Caco-2 (cell line): ENCODE data around the gene LRRC47. TPM values are rescaled to one million over a fixed set of nuclear protein-coding genes. Genes with fewer than 3 reads are reported as not detected.

ENCODE experiments used
- BruUV-seq: library from RNA; stranded (reverse); fragments of 400-500 nt; replicated peaks from 2 replicates; lab custom pipeline; 2021; lab: Mats Ljungman, UMichigan
- CTCF ChIA-PET: fragments of 300-600 bp; sonication (Branson Sonifier 250); formaldehyde crosslinking; loops from one replicate; lab custom pipeline; 2022; ENCODE audit warnings: antibody characterized with exemption; lab: Charles Lee
- POLR2A ChIA-PET: fragments of 300-600 bp; sonication (Branson Sonifier 250); formaldehyde crosslinking; loops from one replicate; lab custom pipeline; 2022; ENCODE audit warnings: antibody characterized with exemption; lab: Charles Lee
- DNase-seq, 2 experiments: peaks; one replicate each; pipeline versions ENCODE4 v3.0.0 to v3.0.0-alpha.2; 2020 to 2022
- H3K27me3 ChIP-seq: replicated peaks from 2 replicates; pipeline ENCODE4 v1.6.0; 2011; ENCODE audit warnings: low read length; ENCODE audit not compliant: control insufficient read depth, insufficient read depth
- H3K36me3 ChIP-seq: 2 replicates; pipeline ENCODE4 v1.5.1; 2011; ENCODE audit warnings: low read length; ENCODE audit not compliant: control insufficient read depth, insufficient read depth
- H3K4me1 ChIP-seq: fragments of 250-450 bp; sonication (Bioruptor Pico); 2 replicates; pipeline ENCODE4 v1.5.1; 2020; ENCODE audit warnings: mild to moderate bottlenecking
- H3K4me3 ChIP-seq: 2 replicates; pipeline ENCODE4 v1.5.1; 2011; ENCODE audit warnings: low read depth, mild to moderate bottlenecking, control low read depth, low read length
- H3K9me3 ChIP-seq: fragments of 250-450 bp; sonication (Bioruptor Pico); 2 replicates; pipeline ENCODE4 v1.5.1; 2020; ENCODE audit warnings: mild to moderate bottlenecking, moderate library complexity
- H3K27ac Mint-ChIP-seq: one replicate; pipeline ENCODE4 v1.8.0; 2022; ENCODE audit warnings: mixed read lengths; ENCODE audit not compliant: unreplicated experiment
- H3K27me3 Mint-ChIP-seq: one replicate; pipeline ENCODE4 v1.8.0; 2022; ENCODE audit warnings: mixed read lengths; ENCODE audit not compliant: insufficient read depth, unreplicated experiment
- H3K36me3 Mint-ChIP-seq: one replicate; pipeline ENCODE4 v1.8.0; 2022; ENCODE audit warnings: mild to moderate bottlenecking, mixed read lengths; ENCODE audit not compliant: insufficient read depth, unreplicated experiment
- H3K4me1 Mint-ChIP-seq: one replicate; pipeline ENCODE4 v1.8.0; 2022; ENCODE audit warnings: low read depth, mixed read lengths; ENCODE audit not compliant: unreplicated experiment
- H3K4me3 Mint-ChIP-seq: one replicate; pipeline ENCODE4 v1.8.0; 2022; ENCODE audit warnings: mild to moderate bottlenecking, moderate library complexity, mixed read lengths; ENCODE audit not compliant: unreplicated experiment
- H3K9me3 Mint-ChIP-seq: one replicate; pipeline ENCODE4 v1.8.0; 2022; ENCODE audit warnings: mixed read lengths; ENCODE audit not compliant: unreplicated experiment
- intact Hi-C: fragments of 100-400 bp; cut with micrococcal nuclease; formaldehyde crosslinking; loops from one replicate; pipeline ENCODE4 v1.10.0; 2022; ENCODE audit not compliant: unreplicated experiment
- total RNA-seq: library from RNA; stranded (reverse); gene quantifications from 2 replicates; pipeline ENCODE4 v1.2.3, GENCODE V29; 2022
- TF ChIP-seq, protein P1 (sequence below), 2 experiments: fragments of 200-600 bp in 1 of 2; IDR thresholded peaks; 1 replicate in 1 of 2; 2 replicates in 1 of 2; pipeline versions ENCODE4 v1.5.1 to v1.8.0; 2011 to 2022; ENCODE audit warnings: antibody characterized with exemption in 1 of 2, control low read depth in 1 of 2, inconsistent platforms in 1 of 2, low read depth in 1 of 2, low read length in 1 of 2, mild to moderate bottlenecking in 1 of 2, moderate library complexity in 1 of 2; ENCODE audit not compliant: insufficient read depth in 1 of 2, severe bottlenecking in 1 of 2, unreplicated experiment in 1 of 2

The LRRC47 gene
- total RNA-seq, 1 experiment from 2014 or later, result 48.5 TPM

- ChIA-PET POLR2A (interaction anchor here (0.6 kb wide), 1 partner anchor 20 kb away, joined by 6 read pairs; no protein-coding TSS in a partner anchor), CTCF (no interaction called here)
- Histone ChIP-seq H3K36me3 (no peaks in the 10 kb centered on the region), H3K4me3 (no peak overlapping the region), H3K27me3 (no peaks in the 10 kb centered on the region), H3K9me3 (no peaks in the 10 kb centered on the region), H3K4me1 (no peaks in the 10 kb centered on the region)
- H3K27ac Mint-ChIP-seq, result peak overlapping the region; percentile 35
- TF ChIP-seq, protein P1, sequence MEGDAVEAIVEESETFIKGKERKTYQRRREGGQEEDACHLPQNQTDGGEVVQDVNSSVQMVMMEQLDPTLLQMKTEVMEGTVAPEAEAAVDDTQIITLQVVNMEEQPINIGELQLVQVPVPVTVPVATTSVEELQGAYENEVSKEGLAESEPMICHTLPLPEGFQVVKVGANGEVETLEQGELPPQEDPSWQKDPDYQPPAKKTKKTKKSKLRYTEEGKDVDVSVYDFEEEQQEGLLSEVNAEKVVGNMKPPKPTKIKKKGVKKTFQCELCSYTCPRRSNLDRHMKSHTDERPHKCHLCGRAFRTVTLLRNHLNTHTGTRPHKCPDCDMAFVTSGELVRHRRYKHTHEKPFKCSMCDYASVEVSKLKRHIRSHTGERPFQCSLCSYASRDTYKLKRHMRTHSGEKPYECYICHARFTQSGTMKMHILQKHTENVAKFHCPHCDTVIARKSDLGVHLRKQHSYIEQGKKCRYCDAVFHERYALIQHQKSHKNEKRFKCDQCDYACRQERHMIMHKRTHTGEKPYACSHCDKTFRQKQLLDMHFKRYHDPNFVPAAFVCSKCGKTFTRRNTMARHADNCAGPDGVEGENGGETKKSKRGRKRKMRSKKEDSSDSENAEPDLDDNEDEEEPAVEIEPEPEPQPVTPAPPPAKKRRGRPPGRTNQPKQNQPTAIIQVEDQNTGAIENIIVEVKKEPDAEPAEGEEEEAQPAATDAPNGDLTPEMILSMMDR (IDR thresholded peaks at IDR 0.05; ENCODE audit: insufficient read depth in 1 of 2, low read depth in 1 of 2, low read length in 1 of 2, severe bottlenecking in 1 of 2, unreplicated experiment in 1 of 2), result no peak
- no peaks in the 10 kb centered on the region for H3K9me3 Mint-ChIP-seq
- BruUV-seq, result no TSS peak
- no peaks in the 10 kb centered on the region for H3K4me1 Mint-ChIP-seq
- DNase-seq, result no peak
- H3K27me3 Mint-ChIP-seq, result no peaks in the 10 kb centered on the region
- peaks cover 64% of the 10 kb centered on the region for H3K36me3 Mint-ChIP-seq
- no peak overlapping the region for H3K4me3 Mint-ChIP-seq
- intact Hi-C loops, result no loop called here
Measured at GRCh38 chr1:3787349-3787715, 9.0 kb downstream of the LRRC47 start.

GRCh38 chr1:3786468-3787348 lies 9.6 kb downstream of the LRRC47 start:
- no peaks in the 10 kb centered on the region for H3K4me1 Mint-ChIP-seq
- TF ChIP-seq, protein P1 (IDR thresholded peaks at IDR 0.05; ENCODE audit: insufficient read depth in 1 of 2, low read depth in 1 of 2, low read length in 1 of 2, severe bottlenecking in 1 of 2, unreplicated experiment in 1 of 2), result no peak
- H3K4me3 ChIP-seq, result no peak overlapping the region
- no peaks in the 10 kb centered on the region for H3K27me3 ChIP-seq
- no peak overlapping the region for H3K4me3 Mint-ChIP-seq
- H3K9me3 ChIP-seq, result no peaks in the 10 kb centered on the region
- no TSS peak for BruUV-seq
- H3K36me3 ChIP-seq, result no peaks in the 10 kb centered on the region
- H3K4me1 ChIP-seq, result no peaks in the 10 kb centered on the region
- ChIA-PET CTCF (no interaction called here), POLR2A (interaction anchor here (0.6 kb wide), 1 partner anchor 20 kb away, joined by 6 read pairs; no protein-coding TSS in a partner anchor)
- intact Hi-C loops, result no loop called here
- no peaks in the 10 kb centered on the region for H3K9me3 Mint-ChIP-seq
- H3K27ac Mint-ChIP-seq, result peak overlapping the region; percentile 35
- no peak for DNase-seq
- H3K36me3 Mint-ChIP-seq, result peaks cover 64% of the 10 kb centered on the region
- no peaks in the 10 kb centered on the region for H3K27me3 Mint-ChIP-seq

DNA sequence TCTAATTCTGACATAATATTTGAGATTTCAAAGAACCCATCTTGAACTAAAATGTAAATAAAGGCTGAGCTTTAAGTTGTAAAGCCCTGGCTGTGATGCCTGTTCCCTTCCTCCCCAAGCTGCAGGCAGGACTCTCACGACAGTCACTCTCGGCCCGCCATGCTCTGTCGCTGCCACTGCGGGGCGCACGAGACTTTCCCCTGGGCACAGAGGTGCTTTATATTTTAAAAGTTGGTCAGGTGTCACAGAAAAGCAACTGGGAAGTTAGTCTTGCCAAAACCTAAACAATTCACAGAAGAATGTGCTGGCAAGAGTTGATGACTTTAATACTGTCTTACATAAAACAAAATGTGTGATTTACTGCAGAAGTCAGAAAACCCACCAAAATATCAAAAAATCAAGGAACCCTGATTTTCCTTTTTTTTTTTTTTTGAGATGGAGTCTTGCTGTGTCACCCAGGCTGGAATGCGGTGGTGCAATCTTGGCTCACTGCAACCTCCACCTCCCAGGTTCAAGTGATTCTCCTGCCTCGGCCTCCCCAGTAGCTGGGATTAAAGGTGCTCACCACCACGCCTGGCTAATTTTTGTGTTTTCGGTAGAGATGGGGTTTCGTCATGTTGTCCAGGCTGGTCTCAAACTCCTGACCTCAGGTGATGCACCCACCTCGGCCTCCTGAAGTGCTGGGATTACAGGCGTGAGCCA lies 10.7 kb downstream of the LRRC47 start:
- no TSS peak for BruUV-seq
- no peaks in the 10 kb centered on the region for H3K27me3 Mint-ChIP-seq

More for the DNA sequence above, 10.7 kb downstream of the LRRC47 start:
- ChIA-PET POLR2A (no interaction called here), CTCF (interaction anchor here (0.7 kb wide), 1 partner anchor 1474 kb away, joined by 3 read pairs; no protein-coding TSS in a partner anchor)
- intact Hi-C loops, result no loop called here
- no peak overlapping the region for H3K4me3 Mint-ChIP-seq
- Histone ChIP-seq H3K27me3 (no peaks in the 10 kb centered on the region), H3K4me3 (no peak overlapping the region), H3K4me1 (no peaks in the 10 kb centered on the region), H3K9me3 (no peaks in the 10 kb centered on the region), H3K36me3 (no peaks in the 10 kb centered on the region)
- H3K4me1 Mint-ChIP-seq, result no peaks in the 10 kb centered on the region
- H3K27ac Mint-ChIP-seq, result no peak overlapping the region
- TF ChIP-seq, protein P1 (IDR thresholded peaks at IDR 0.05; ENCODE audit: insufficient read depth in 1 of 2, low read depth in 1 of 2, low read length in 1 of 2, severe bottlenecking in 1 of 2, unreplicated experiment in 1 of 2), result no peak
- peaks cover 59% of the 10 kb centered on the region for H3K36me3 Mint-ChIP-seq
- no peaks in the 10 kb centered on the region for H3K9me3 Mint-ChIP-seq
- DNase-seq, result peak in 1 of 2 experiments; percentile 34
